HEK293 (cell line): ENCODE measurements around the gene ERAS.

Experiments
- CTCF ChIA-PET: fragments of 350-600 bp; formaldehyde crosslinking; extraction: SDS; loops from one replicate; lab custom pipeline; 2021; ENCODE audit warnings: antibody characterized with exemption; lab: Yijun Ruan, JAX
- POLR2A ChIA-PET: fragments of 300-600 bp; formaldehyde crosslinking; extraction: SDS; loops from one replicate; lab custom pipeline; 2020; ENCODE audit warnings: antibody characterized with exemption, inconsistent platforms; lab: Yijun Ruan, JAX
- H3K27ac ChIP-seq: fragments of 200-500 bp; sonication (Bioruptor generic); 2 replicates; pipeline ENCODE4 v1.5.1; 2014; ENCODE audit warnings: low read depth, low read length, control low read depth, inconsistent platforms; ENCODE audit errors: extremely low read depth
- H3K36me3 ChIP-seq, 2 experiments: fragments of 200-500 bp in 1 of 2; sonication (Bioruptor generic) in 1 of 2; 1 replicate in 1 of 2; 2 replicates in 1 of 2; pipeline ENCODE4 v1.5.1; 2014 to 2017; ENCODE audit warnings: inconsistent platforms in 2 of 2, low read length in 2 of 2; ENCODE audit not compliant: control insufficient read depth in 2 of 2, insufficient read depth in 1 of 2
- H3K4me1 ChIP-seq: fragments of 200-500 bp; sonication (Bioruptor generic); 2 replicates; pipeline ENCODE4 v1.5.1; 2014; ENCODE audit warnings: mild to moderate bottlenecking, low read length, inconsistent platforms; ENCODE audit not compliant: control insufficient read depth, insufficient read depth
- H3K4me3 ChIP-seq: 2 replicates; pipeline ENCODE4 v1.5.1; 2011; ENCODE audit warnings: low read depth, mild to moderate bottlenecking, control low read depth, low read length, moderate library complexity
- H3K9me3 ChIP-seq: fragments of 200-500 bp; sonication (Bioruptor generic); 2 replicates; pipeline ENCODE4 v1.5.1; 2014; ENCODE audit warnings: low read depth, low read length, inconsistent platforms; ENCODE audit not compliant: control insufficient read depth, insufficient read depth
- BCL6B ChIP-seq: fragments of 450-650 bp; formaldehyde crosslinking; IDR thresholded peaks from 2 replicates; pipeline ENCODE4 v1.5.1; 2017; ENCODE audit warnings: missing biosample characterization, missing genetic modification characterization
- GLI4 ChIP-seq: fragments of 450-650 bp; formaldehyde crosslinking; IDR thresholded peaks from 2 replicates; pipeline ENCODE4 v1.5.1; 2016; ENCODE audit warnings: missing biosample characterization, missing genetic modification characterization
- KLF1 ChIP-seq: fragments of 450-650 bp; formaldehyde crosslinking; IDR thresholded peaks from 2 replicates; pipeline ENCODE4 v1.5.1; 2016; ENCODE audit warnings: missing biosample characterization, missing genetic modification characterization
- KLF9 ChIP-seq: fragments of 450-650 bp; formaldehyde crosslinking; IDR thresholded peaks from 2 replicates; pipeline ENCODE4 v1.5.1; 2016; ENCODE audit warnings: missing biosample characterization, missing genetic modification characterization, low read depth
- MEIS1 ChIP-seq: sonication (generic); formaldehyde crosslinking; IDR thresholded peaks from 2 replicates; pipeline ENCODE4 v1.8.1; 2022; ENCODE audit warnings: missing genetic modification reagents, mild to moderate bottlenecking, borderline replicate concordance
- OSR2 ChIP-seq: fragments of 450-650 bp; formaldehyde crosslinking; IDR thresholded peaks from 2 replicates; pipeline ENCODE4 v1.5.1; 2016; ENCODE audit warnings: missing biosample characterization, missing genetic modification characterization
- PATZ1 ChIP-seq: fragments of 450-650 bp; formaldehyde crosslinking; IDR thresholded peaks from 2 replicates; pipeline ENCODE4 v1.5.1; 2016; ENCODE audit warnings: missing biosample characterization, missing genetic modification characterization
- PRDM2 ChIP-seq: fragments of 450-650 bp; formaldehyde crosslinking; IDR thresholded peaks from 2 replicates; pipeline ENCODE4 v1.5.1; 2016; ENCODE audit warnings: missing biosample characterization, missing genetic modification characterization, borderline replicate concordance
- ZBTB1 ChIP-seq: fragments of 450-650 bp; formaldehyde crosslinking; IDR thresholded peaks from 2 replicates; pipeline ENCODE4 v1.5.1; 2016; ENCODE audit warnings: missing biosample characterization, missing genetic modification characterization
- ZBTB21 ChIP-seq: fragments of 450-650 bp; formaldehyde crosslinking; IDR thresholded peaks from 2 replicates; pipeline ENCODE4 v1.5.1; 2017; ENCODE audit warnings: missing biosample characterization, missing genetic modification characterization
- ZBTB26 ChIP-seq: fragments of 450-650 bp; formaldehyde crosslinking; optimal IDR thresholded peaks from 2 replicates; pipeline ENCODE3; 2016; ENCODE audit warnings: missing biosample characterization, mild to moderate bottlenecking, missing genetic modification characterization
- ZFHX2 ChIP-seq: fragments of 450-650 bp; formaldehyde crosslinking; conservative IDR thresholded peaks from 2 replicates; pipeline ENCODE4 v1.5.1; 2016; ENCODE audit warnings: missing biosample characterization, missing genetic modification characterization
- ZNF138 ChIP-seq: fragments of 450-650 bp; formaldehyde crosslinking; IDR thresholded peaks from 2 replicates; pipeline ENCODE4 v1.5.1; 2016; ENCODE audit warnings: missing biosample characterization, missing genetic modification characterization, borderline replicate concordance
- ZNF248 ChIP-seq: fragments of 450-650 bp; formaldehyde crosslinking; IDR thresholded peaks from 2 replicates; pipeline ENCODE4 v1.5.1; 2017; ENCODE audit warnings: missing biosample characterization, missing genetic modification characterization
- ZNF292 ChIP-seq: fragments of 450-650 bp; formaldehyde crosslinking; IDR thresholded peaks from 2 replicates; pipeline ENCODE4 v1.5.1; 2016; ENCODE audit warnings: low read depth, missing biosample characterization, missing genetic modification characterization, borderline replicate concordance
- ZNF423 ChIP-seq: fragments of 450-650 bp; formaldehyde crosslinking; IDR thresholded peaks from 2 replicates; pipeline ENCODE4 v1.5.1; 2016; ENCODE audit warnings: missing biosample characterization, missing genetic modification characterization
- ZNF513 ChIP-seq: fragments of 450-650 bp; IDR thresholded peaks from 2 replicates; pipeline ENCODE4 v1.5.1; 2018; ENCODE audit warnings: missing biosample characterization, missing genetic modification characterization
- ZNF544 ChIP-seq: fragments of 450-650 bp; formaldehyde crosslinking; IDR thresholded peaks from 2 replicates; pipeline ENCODE4 v1.5.0; 2017; ENCODE audit warnings: missing biosample characterization, missing genetic modification characterization
- ZNF791 ChIP-seq: fragments of 450-650 bp; formaldehyde crosslinking; IDR thresholded peaks from 2 replicates; pipeline ENCODE4 v1.5.1; 2016; ENCODE audit warnings: missing biosample characterization, missing genetic modification characterization

ERAS gene

GRCh38 chrX:48814722-48815121 is 11.6 kb upstream of the ERAS start:
- H3K36me3 ChIP-seq, result peaks cover 3 to 46% of the 10 kb centered on the region in 2 experiments; a peak in 2 of 3 replicates
- ChIA-PET POLR2A (no interaction called here), CTCF (no interaction called here)
- H3K27ac ChIP-seq, result no peak overlapping the region
- H3K4me1 ChIP-seq, result no peaks in the 10 kb centered on the region
- H3K9me3 ChIP-seq, result no peaks in the 10 kb centered on the region
- no peak for TF ChIP-seq ZFHX2 (tag by site-specific recombination)
- no peak for TF ChIP-seq OSR2
- TF ChIP-seq ZNF544 (tag by site-specific recombination), result no peak
- TF ChIP-seq PRDM2 (tag by site-specific recombination), result no peak
- no peak for TF ChIP-seq ZNF292
- TF ChIP-seq BCL6B (tag by site-specific recombination), result no peak
- no peak for TF ChIP-seq KLF9 (tag by site-specific recombination)
- no peak for TF ChIP-seq ZNF791 (tag by site-specific recombination)
- TF ChIP-seq ZNF138 (tag by site-specific recombination), result no peak
- no peak for TF ChIP-seq ZBTB21
- TF ChIP-seq KLF1, result no peak
- no peak for TF ChIP-seq MEIS1 (CRISPR knock-in tag)
- no peak for TF ChIP-seq GLI4
- TF ChIP-seq ZNF513 (tag by site-specific recombination), result no peak
- no peak for TF ChIP-seq ZNF248 (tag by site-specific recombination)
- no peak for TF ChIP-seq ZBTB1 (tag by site-specific recombination)
- TF ChIP-seq PATZ1 (tag by site-specific recombination), result no peak
- TF ChIP-seq ZBTB26 (tag by site-specific recombination), result no peak
- no peak for TF ChIP-seq ZNF423 (tag by site-specific recombination)
- no peak overlapping the region for H3K4me3 ChIP-seq
